Motor neuron (in vitro differentiated cells): Measurements from ENCODE around the gene CLDN19. TPM values are rescaled to one million over a fixed set of nuclear protein-coding genes. Genes with fewer than 3 reads are reported as not detected.

Experiments
- ATAC-seq, 8 experiments: fragments of 200-7000 bp; cut with Tn5 transposase; replicated peaks in 6 of 8; 2 replicates each; pipeline ENCODE4 v1.8.0; 2021; ENCODE audit warnings: mild to moderate bottlenecking in 8 of 8, moderate library complexity in 8 of 8
- H3K27ac ChIP-seq, 2 donors: fragments of 250-450 bp; sonication (Bioruptor Pico); 2 replicates each; pipeline ENCODE4 v1.9.0; 2021; ENCODE audit warnings: antibody characterized with exemption in 2 of 2, mild to moderate bottlenecking in 2 of 2, moderate library complexity in 1 of 2
- H3K4me1 ChIP-seq, 2 donors: fragments of 250-450 bp; sonication (Bioruptor Pico); replicated peaks in 1 of 2; 2 replicates each; pipeline ENCODE4 v1.6.1; 2021; ENCODE audit warnings: antibody characterized with exemption in 2 of 2, mild to moderate bottlenecking in 2 of 2, moderate library complexity in 1 of 2
- H3K4me3 ChIP-seq, 5 donors: fragments of 250-450 bp; sonication (Bioruptor Pico); 2 replicates each; pipeline ENCODE4 v1.9.0; 2021; ENCODE audit warnings: antibody characterized with exemption in 5 of 5, mild to moderate bottlenecking in 5 of 5, moderate library complexity in 4 of 5
- WGBS, 10 experiments: fragments of 450-650 bp; shearing (Covaris generic); methylation state at CpG; one replicate each; pipeline ENCODE4 v1.0.0; 2022; 5-methylcytosine and 5-hydroxymethylcytosine counted together
- in situ Hi-C, 9 experiments: fragments of 400-800 bp; cut with MboI; loops; one replicate each; pipeline ENCODE4 v1.15.0; 2021; ENCODE audit warnings: low sequenced_read_pairs in 9 of 9, low pct_unique_long_range_greater_than_20kb in 2 of 9; ENCODE audit not compliant: unreplicated experiment in 9 of 9
- total RNA-seq, 8 experiments: library from RNA; unstranded; fragments of 300-600 nt; gene quantifications; 2 replicates each; pipeline versions ENCODE4 v1.2.3 to v1.2.4, GENCODE V29; 2022

CLDN19 gene
- under 1 TPM in 7 of 8 experiments, not detected in 1; 0.10 to 0.81 (median 0.33) TPM for total RNA-seq

GRCh38 chr1:42739753-42740700 lies at the start of gene CLDN19:
Gene CLDN19, minus strand, starts transcription at chr1:42740236. Its CDS starts 173 bp downstream, at chr1:42740063.
- in situ Hi-C loops: loop anchor here in 2 of 9 experiments (25.0 kb wide), 2 partner anchors 153 to 403 kb away; partner anchors contain the start of gene FOXJ3 (in 1 of the 2)
- Histone ChIP-seq H3K27ac (no peak within 1 kb of the TSS), H3K4me3 (no peak within 1 kb of the TSS), H3K4me1 (peaks cover 15 to 16% of the 10 kb centered on the region in 2 donors)
- peak in 6 of 8 experiments; percentile 7 to 77 (median 44) for ATAC-seq
- WGBS, 10 experiments: 27 to 78% (median 53%) methylated on average over 3 to 8 of the region's 27 CpGs; no CpG with 5 or more reads in 6 of the 10 experiments

- Histone ChIP-seq H3K4me3 (no peak overlapping the region), H3K4me1 (no peaks in the 10 kb centered on the region), H3K27ac (no peak overlapping the region)
- ATAC-seq: no peak
- WGBS, 10 experiments: 83 to 100% (median 100%) methylated on average over 1 of the region's 1 CpG; no CpG with 5 or more reads in 5 of the 10 experiments
- in situ Hi-C loops: loop anchor here in 4 of 9 experiments (25.0 kb wide), 1 partner anchor 274 kb away; no protein-coding TSS in a partner anchor
Measured at GRCh38 chr1:42788021-42788420, 48.0 kb upstream of the CLDN19 start.

- no peak overlapping the region for H3K4me3 ChIP-seq
- in situ Hi-C loops: loop anchor here in 4 of 9 experiments (25.0 kb wide), 1 partner anchor 276 kb away; no protein-coding TSS in a partner anchor
- WGBS, 10 experiments: 50 to 100% (median 86%) methylated on average over 1 to 4 of the region's 5 CpGs; no CpG with 5 or more reads in 3 of the 10 experiments
- H3K4me1 ChIP-seq: no peaks in the 10 kb centered on the region
- ATAC-seq: peak in 1 of 8 experiments; percentile 18
- no peak overlapping the region for H3K27ac ChIP-seq
Measured at GRCh38 chr1:42786097-42786496, 46.1 kb upstream of the CLDN19 start.

- H3K4me3 ChIP-seq: no peak within 1 kb of the TSS
- in situ Hi-C loops: loop anchor here in 4 of 9 experiments (25.0 kb wide), 1 partner anchor 277 kb away; no protein-coding TSS in a partner anchor
- no peak within 1 kb of the TSS for H3K27ac ChIP-seq
- peak in 6 of 8 experiments; percentile 16 to 59 (median 36) for ATAC-seq
- 40 to 91% (median 72%) methylated on average over 2 to 15 of the region's 54 CpGs; no CpG with 5 or more reads in 6 of the 10 experiments for WGBS, 10 experiments
- no peaks in the 10 kb centered on the region for H3K4me1 ChIP-seq
Measured at GRCh38 chr1:42784946-42785693, 45.1 kb upstream of the CLDN19 start, which contains the start of gene TMEM269. Gene TMEM269, plus strand, starts transcription at chr1:42784991. Its CDS starts 4,903 bp downstream, at chr1:42789894.

GRCh38 chr1:42784547-42784945 lies 44.5 kb upstream of the CLDN19 start:
- WGBS, 10 experiments: 83 to 100% (median 97%) methylated on average over 2 to 3 of the region's 18 CpGs; no CpG with 5 or more reads in 6 of the 10 experiments
- no peaks in the 10 kb centered on the region for H3K4me1 ChIP-seq
- no peak overlapping the region for H3K27ac ChIP-seq
- H3K4me3 ChIP-seq: no peak overlapping the region
- ATAC-seq: peak in 2 of 8 experiments; percentile 7 to 18
- in situ Hi-C loops: loop anchor here in 4 of 9 experiments (25.0 kb wide), 1 partner anchor 278 kb away; no protein-coding TSS in a partner anchor

GRCh38 chr1:42783092-42783491 lies 43.1 kb upstream of the CLDN19 start:
- H3K4me3 ChIP-seq: no peak overlapping the region
- ATAC-seq: no peak
- 88 to 100% (median 97%) methylated on average over 1 to 2 of the region's 2 CpGs; no CpG with 5 or more reads in 3 of the 10 experiments for WGBS, 10 experiments
- in situ Hi-C loops: loop anchor here in 4 of 9 experiments (25.0 kb wide), 1 partner anchor 279 kb away; no protein-coding TSS in a partner anchor
- no peaks in the 10 kb centered on the region for H3K4me1 ChIP-seq
- no peak overlapping the region for H3K27ac ChIP-seq

- in situ Hi-C loops: loop anchor here in 4 of 9 experiments (25.0 kb wide), 1 partner anchor 282 kb away; no protein-coding TSS in a partner anchor
- ATAC-seq: no peak
- Histone ChIP-seq H3K27ac (no peak overlapping the region), H3K4me1 (no peaks in the 10 kb centered on the region), H3K4me3 (no peak overlapping the region)
- WGBS, 10 experiments: 100% methylated on average over 1 of the region's 1 CpG; no CpG with 5 or more reads in 3 of the 10 experiments
Measured at GRCh38 chr1:42780176-42780575, 40.1 kb upstream of the CLDN19 start.

GRCh38 chr1:42779725-42780124 lies 39.7 kb upstream of the CLDN19 start:
- WGBS, 10 experiments: 64 to 100% (median 100%) methylated on average over 1 to 2 of the region's 2 CpGs; no CpG with 5 or more reads in 3 of the 10 experiments
- no peak overlapping the region for H3K4me3 ChIP-seq
- in situ Hi-C loops: loop anchor here in 4 of 9 experiments (25.0 kb wide), 1 partner anchor 283 kb away; no protein-coding TSS in a partner anchor
- no peak overlapping the region for H3K27ac ChIP-seq
- no peak for ATAC-seq
- no peaks in the 10 kb centered on the region for H3K4me1 ChIP-seq

- H3K4me1 ChIP-seq: no peaks in the 10 kb centered on the region
- peak in 6 of 8 experiments; percentile 51 to 83 (median 65) for ATAC-seq
- H3K27ac ChIP-seq: no peak overlapping the region
- in situ Hi-C loops: loop anchor here in 4 of 9 experiments (25.0 kb wide), 1 partner anchor 284 kb away; no protein-coding TSS in a partner anchor
- no peak overlapping the region for H3K4me3 ChIP-seq
Measured at GRCh38 chr1:42777852-42778251, 37.8 kb upstream of the CLDN19 start.

GRCh38 chr1:42776502-42776901 lies 36.5 kb upstream of the CLDN19 start:
- Histone ChIP-seq H3K4me1 (no peaks in the 10 kb centered on the region), H3K27ac (no peak overlapping the region), H3K4me3 (no peak overlapping the region)
- ATAC-seq: no peak
- 81 to 100% (median 97%) methylated on average over 2 to 6 of the region's 6 CpGs; no CpG with 5 or more reads in 2 of the 10 experiments for WGBS, 10 experiments
- in situ Hi-C loops: loop anchor here in 4 of 9 experiments (25.0 kb wide), 1 partner anchor 286 kb away; no protein-coding TSS in a partner anchor

- no peak for ATAC-seq
- WGBS, 10 experiments: 58 to 100% (median 92%) methylated on average over 1 to 5 of the region's 5 CpGs; no CpG with 5 or more reads in 1 of the 10 experiments
- no peaks in the 10 kb centered on the region for H3K4me1 ChIP-seq
- in situ Hi-C loops: loop anchor here in 4 of 9 experiments (25.0 kb wide), 1 partner anchor 287 kb away; no protein-coding TSS in a partner anchor
- no peak overlapping the region for H3K27ac ChIP-seq
- H3K4me3 ChIP-seq: no peak overlapping the region
Measured at GRCh38 chr1:42774928-42775526, 35.0 kb upstream of the CLDN19 start.

GRCh38 chr1:42773420-42773819 lies 33.4 kb upstream of the CLDN19 start:
- no peak for ATAC-seq
- H3K4me1 ChIP-seq: peaks cover 1 to 2% of the 10 kb centered on the region in 2 donors
- 29 to 83% (median 50%) methylated on average over 2 of the region's 2 CpGs; no CpG with 5 or more reads in 1 of the 10 experiments for WGBS, 10 experiments
- H3K27ac ChIP-seq: no peak overlapping the region
- in situ Hi-C loops: no loop called here
- no peak overlapping the region for H3K4me3 ChIP-seq
